Epithelial cell of esophagus (primary cell): ENCODE results near the gene RNF220.
A peak's percentile ranks its signal among the peaks of the same experiment; 100 is the strongest.

Experiments
- DNase-seq: peaks from one replicate; pipeline ENCODE4 v3.0.0; 2010; ENCODE audit warnings: low read depth
- H3K4me3 ChIP-seq: 2 replicates; pipeline ENCODE4 v1.5.1; 2011; ENCODE audit warnings: mild to moderate bottlenecking, low read length, control low read depth
- TF ChIP-seq, protein P1 (sequence below): IDR thresholded peaks from 2 replicates; pipeline ENCODE4 v1.5.1; 2011; ENCODE audit warnings: low read depth, mild to moderate bottlenecking, low read length, control low read depth, inconsistent platforms; ENCODE audit not compliant: insufficient read depth; ENCODE audit errors: missing control alignments

Gene RNF220

GRCh38 chr1:44572572-44572879 lies 167.5 kb downstream of the RNF220 start:
- no peak overlapping the region for H3K4me3 ChIP-seq
- DNase-seq, result peak; percentile 23
- TF ChIP-seq, protein P1, sequence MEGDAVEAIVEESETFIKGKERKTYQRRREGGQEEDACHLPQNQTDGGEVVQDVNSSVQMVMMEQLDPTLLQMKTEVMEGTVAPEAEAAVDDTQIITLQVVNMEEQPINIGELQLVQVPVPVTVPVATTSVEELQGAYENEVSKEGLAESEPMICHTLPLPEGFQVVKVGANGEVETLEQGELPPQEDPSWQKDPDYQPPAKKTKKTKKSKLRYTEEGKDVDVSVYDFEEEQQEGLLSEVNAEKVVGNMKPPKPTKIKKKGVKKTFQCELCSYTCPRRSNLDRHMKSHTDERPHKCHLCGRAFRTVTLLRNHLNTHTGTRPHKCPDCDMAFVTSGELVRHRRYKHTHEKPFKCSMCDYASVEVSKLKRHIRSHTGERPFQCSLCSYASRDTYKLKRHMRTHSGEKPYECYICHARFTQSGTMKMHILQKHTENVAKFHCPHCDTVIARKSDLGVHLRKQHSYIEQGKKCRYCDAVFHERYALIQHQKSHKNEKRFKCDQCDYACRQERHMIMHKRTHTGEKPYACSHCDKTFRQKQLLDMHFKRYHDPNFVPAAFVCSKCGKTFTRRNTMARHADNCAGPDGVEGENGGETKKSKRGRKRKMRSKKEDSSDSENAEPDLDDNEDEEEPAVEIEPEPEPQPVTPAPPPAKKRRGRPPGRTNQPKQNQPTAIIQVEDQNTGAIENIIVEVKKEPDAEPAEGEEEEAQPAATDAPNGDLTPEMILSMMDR, result no peak

DNA sequence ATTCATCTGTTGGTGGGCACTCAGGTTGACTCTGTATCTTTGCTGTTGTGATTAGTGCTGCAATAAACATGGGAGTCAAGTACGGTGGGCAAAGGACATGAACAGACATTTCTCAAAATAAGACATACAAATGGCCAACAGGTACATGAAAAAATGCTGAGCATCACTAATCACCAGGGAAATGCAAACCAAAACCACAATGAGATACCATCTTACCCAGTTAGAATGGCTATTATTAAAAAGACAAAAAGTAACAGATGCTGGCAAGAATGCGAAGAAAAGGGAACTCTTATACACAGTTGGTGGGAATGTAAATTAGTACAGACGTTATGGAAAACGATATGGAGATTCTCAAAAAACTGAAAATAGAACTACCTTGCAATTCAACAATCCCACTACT lies 170.3 kb downstream of the RNF220 start:
- TF ChIP-seq, protein P1, result no peak
- H3K4me3 ChIP-seq, result no peak overlapping the region
- DNase-seq, result no peak

GRCh38 chr1:44576456-44577150 lies 171.5 kb downstream of the RNF220 start:
- peak; percentile 60 for DNase-seq
- no peak overlapping the region for H3K4me3 ChIP-seq
- TF ChIP-seq, protein P1, result no peak

DNA sequence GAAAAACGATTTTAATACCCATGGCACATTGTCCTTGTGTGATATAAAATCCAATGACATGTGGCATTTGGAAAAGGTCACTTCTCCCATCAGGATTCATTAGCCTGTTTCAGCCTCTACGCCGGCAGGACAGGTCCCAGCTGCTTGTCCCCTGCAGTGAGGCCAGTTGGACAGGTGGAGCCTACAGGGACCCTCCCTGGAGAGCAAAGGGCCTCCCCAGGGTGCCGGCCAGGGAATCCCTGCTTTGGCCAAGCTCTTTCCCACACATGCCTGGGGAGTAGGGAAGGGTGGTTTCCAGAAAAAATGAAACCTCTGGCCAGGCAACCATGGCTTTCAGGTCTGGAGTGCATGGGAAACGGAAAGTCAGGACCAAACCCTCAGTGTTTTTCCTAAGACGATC lies 176.2 kb downstream of the RNF220 start:
- TF ChIP-seq, protein P1, result no peak
- no peak for DNase-seq
- no peak overlapping the region for H3K4me3 ChIP-seq

GRCh38 chr1:44584167-44584566 lies 179.1 kb downstream of the RNF220 start:
- no peak for DNase-seq
- no peak overlapping the region for H3K4me3 ChIP-seq
- TF ChIP-seq, protein P1, result no peak

DNA sequence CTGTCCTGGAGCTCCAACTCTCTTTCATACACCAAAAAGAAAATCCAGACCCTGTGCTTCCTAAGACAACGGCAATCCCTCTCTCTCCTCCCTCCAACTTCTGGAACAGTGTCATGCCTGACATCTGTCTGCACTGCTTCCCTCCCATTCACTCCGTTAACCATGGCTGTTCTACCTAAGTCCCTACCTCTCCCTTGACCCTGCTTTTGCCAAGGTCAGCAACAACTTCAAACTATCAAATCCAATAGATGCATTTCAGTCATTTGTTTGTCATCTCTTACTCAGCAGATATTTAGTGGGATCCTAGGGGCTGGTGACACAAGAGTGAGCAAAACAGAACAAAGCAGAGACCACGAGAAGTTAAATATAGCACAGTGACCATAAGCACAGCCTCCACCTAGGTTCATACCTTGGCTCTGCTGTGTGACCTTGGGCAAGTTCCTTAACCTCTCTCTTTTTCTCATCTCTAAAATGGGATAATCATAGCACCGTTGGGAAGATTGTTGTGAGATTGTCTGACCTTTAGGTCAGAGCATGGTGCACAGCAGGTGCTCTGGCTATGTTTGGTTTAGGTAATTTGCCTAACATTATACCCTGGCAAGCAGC lies 180.4 kb downstream of the RNF220 start:
- no peak overlapping the region for H3K4me3 ChIP-seq
- TF ChIP-seq, protein P1, result no peak
- no peak for DNase-seq
